ENCODE data around the gene SLC12A6.
"Not testable (repeated sequence)": the region's sequence is repeated elsewhere in the genome, so short reads cannot be mapped to it uniquely, and the experiment has no call there.

Gene SLC12A6

GRCh38 chr15:34358367-34358766, 20.8 kb upstream of the SLC12A6 start:
- DNase-seq: no peak

GRCh38 chr15:34357653-34358052, 20.1 kb upstream of the SLC12A6 start:
- no peak for DNase-seq

GRCh38 chr15:34355241-34355640, 17.7 kb upstream of the SLC12A6 start:
- no peak for DNase-seq

- no peak for DNase-seq
Measured at GRCh38 chr15:34354286-34354685, 16.7 kb upstream of the SLC12A6 start.

GRCh38 chr15:34353627-34354026, 16.0 kb upstream of the SLC12A6 start:
- DNase-seq: no peak

GRCh38 chr15:34352996-34353395, 15.4 kb upstream of the SLC12A6 start:
- not testable (repeated sequence) for DNase-seq

GRCh38 chr15:34349769-34350168, 12.2 kb upstream of the SLC12A6 start:
- DNase-seq: no peak

- no peak for DNase-seq
Measured at GRCh38 chr15:34348735-34349300, 11.2 kb upstream of the SLC12A6 start.

GRCh38 chr15:34347951-34348638, 10.5 kb upstream of the SLC12A6 start:
- no peak for DNase-seq

- DNase-seq: peak; percentile 58 to 95 (median 84)
Measured at GRCh38 chr15:34342737-34343575, 5.4 kb upstream of the SLC12A6 start, which contains the start of the genes NOP10 and NUTM1. Gene NOP10, minus strand, starts transcription at chr15:34343136. Its CDS starts 63 bp downstream, at chr15:34343073. Gene NUTM1, plus strand, starts transcription at chr15:34343315. Its CDS starts 382 bp downstream, at chr15:34343697.

GRCh38 chr15:34342213-34342736, 4.7 kb upstream of the SLC12A6 start:
- not testable (repeated sequence) for DNase-seq

GRCh38 chr15:34341381-34342212, 4.0 kb upstream of the SLC12A6 start:
- DNase-seq: no peak

- no peak for DNase-seq
Measured at GRCh38 chr15:34339946-34340345, 2.4 kb upstream of the SLC12A6 start.

GRCh38 chr15:34338347-34338746, 766 bp upstream of the SLC12A6 start:
- no peak for DNase-seq

- DNase-seq: peak in 6 of 51 donors; percentile 32 to 77 (median 51)
Measured at GRCh38 chr15:34336991-34337556, 507 bp downstream of the SLC12A6 start.

GRCh38 chr15:34336231-34336990, 1.2 kb downstream of the SLC12A6 start:
- DNase-seq: no peak

GRCh38 chr15:34335176-34336032, 2.2 kb downstream of the SLC12A6 start:
- peak in 1 of 51 donors; percentile 33 for DNase-seq

GRCh38 chr15:34334672-34335071, 2.9 kb downstream of the SLC12A6 start:
- no peak for DNase-seq

Data from hypothalamus (tissue), 51 donors.